A549 (cell line): ENCODE measurements around the gene MYO10. TPM values are rescaled to one million over a fixed set of nuclear protein-coding genes. Genes with fewer than 3 reads are reported as not detected.

Experiments used
- ATAC-seq, 2 experiments: fragments of 200-7000 bp in 1 of 2; fragments of >200 bp in 1 of 2; cut with Nextera tagmentation in 1 of 2; cut with Tn5 transposase in 1 of 2; 3 replicates each; pipeline versions ENCODE4 v1.8.0 to v1.9.1; 2018 to 2020; ENCODE audit warnings: mild to moderate bottlenecking in 1 of 2, moderate library complexity in 1 of 2
- CTCF ChIA-PET: fragments of 300-600 bp; sonication (Branson Sonifier 250); formaldehyde crosslinking; extraction: SDS; loops from one replicate; lab custom pipeline; 2021; ENCODE audit warnings: antibody characterized with exemption, inconsistent platforms; lab: Yijun Ruan, JAX
- POLR2A ChIA-PET: fragments of 350-600 bp; formaldehyde crosslinking; extraction: SDS; loops from one replicate; lab custom pipeline; 2021; ENCODE audit warnings: antibody characterized with exemption, inconsistent platforms; lab: Yijun Ruan, JAX
- DNase-seq, 2 experiments: peaks; one replicate each; pipeline versions ENCODE4 v3.0.0 to v3.0.0-alpha.2; 2011 to 2016; ENCODE audit warnings: low read depth in 1 of 2, low spot score in 1 of 2
- FAIRE-seq: peaks from 2 replicates; lab custom pipeline; 2011; peaks lifted over from hg19 to GRCh38; lab: Jason Lieb, UNC
- H3K27ac ChIP-seq, 2 experiments: fragments of >200 bp; sonication (Bioruptor Twin); formaldehyde crosslinking; 3 replicates each; pipeline ENCODE4 v1.5.1; 2016 to 2017
- H3K4me1 ChIP-seq: fragments of >200 bp; sonication (Bioruptor Twin); formaldehyde crosslinking; 3 replicates; pipeline ENCODE4 v1.6.1; 2016
- H3K4me2 ChIP-seq: fragments of >200 bp; sonication (Bioruptor Twin); formaldehyde crosslinking; 3 replicates; pipeline ENCODE4 v1.6.1; 2016
- H3K4me3 ChIP-seq: fragments of >200 bp; sonication (Bioruptor Twin); formaldehyde crosslinking; 3 replicates; pipeline ENCODE4 v1.5.1; 2016
- H3K9me3 ChIP-seq: fragments of >200 bp; sonication (Bioruptor Twin); formaldehyde crosslinking; 3 replicates; pipeline ENCODE4 v1.6.1; 2016
- CBX8 ChIP-seq: fragments of 200-600 bp; sonication (generic); IDR thresholded peaks from 2 replicates; pipeline ENCODE4 v1.6.1; 2016
- CHD2 ChIP-seq: fragments of 150-350 bp; IDR thresholded peaks from 2 replicates; pipeline ENCODE4 v1.6.1; 2014; ENCODE audit warnings: low read length; ENCODE audit not compliant: partially characterized antibody
- EP300 ChIP-seq, 2 experiments: fragments of >200 bp; sonication (Bioruptor Twin); formaldehyde crosslinking; IDR thresholded peaks; 2 replicates in 1 of 2; 3 replicates in 1 of 2; pipeline ENCODE4 v1.6.1; 2016 to 2017
- FOSB ChIP-seq: fragments of 250-450 bp; sonication (Bioruptor Pico); IDR thresholded peaks from 2 replicates; pipeline ENCODE4 v1.5.0; 2020; ENCODE audit warnings: mild to moderate bottlenecking, moderate library complexity
- HMGXB4 ChIP-seq: fragments of 250-450 bp; sonication (Bioruptor Pico); IDR thresholded peaks from 2 replicates; pipeline ENCODE4 v1.5.0; 2021; ENCODE audit warnings: mild to moderate bottlenecking, moderate library complexity, borderline replicate concordance
- HOXA7 ChIP-seq: fragments of 250-450 bp; sonication (Bioruptor Pico); IDR thresholded peaks from 2 replicates; pipeline ENCODE4 v1.5.0; 2020; ENCODE audit warnings: mild to moderate bottlenecking, moderate library complexity
- KDM1A ChIP-seq: fragments of 200-600 bp; sonication (generic); IDR thresholded peaks from 2 replicates; pipeline ENCODE4 v1.6.1; 2016; ENCODE audit warnings: low read depth, mild to moderate bottlenecking
- MYC ChIP-seq: IDR thresholded peaks from 2 replicates; pipeline ENCODE4 v1.6.1; 2012; ENCODE audit warnings: mild to moderate bottlenecking, inconsistent platforms, low read length, improper control_type of control experiment, borderline replicate concordance
- PHF8 ChIP-seq: fragments of 200-600 bp; sonication (generic); IDR thresholded peaks from 2 replicates; pipeline ENCODE4 v1.6.1; 2016; ENCODE audit warnings: low read depth, mild to moderate bottlenecking, antibody characterized with exemption, moderate library complexity, borderline replicate concordance
- POLR2AphosphoS2 ChIP-seq: conservative IDR thresholded peaks from 2 replicates; pipeline ENCODE4 v1.6.1; 2012; ENCODE audit warnings: low read length, improper control_type of control experiment, inconsistent platforms
- RCOR1 ChIP-seq: fragments of 150-350 bp; IDR thresholded peaks from 2 replicates; pipeline ENCODE4 v1.6.1; 2014; ENCODE audit warnings: antibody characterized with exemption, low read length, low read depth
- REST ChIP-seq: fragments of 200-600 bp; sonication (generic); IDR thresholded peaks from 2 replicates; pipeline ENCODE4 v1.6.1; 2016; ENCODE audit warnings: antibody characterized with exemption, mild to moderate bottlenecking, moderate library complexity
- SMC3 ChIP-seq: fragments of >200 bp; sonication (Bioruptor Twin); formaldehyde crosslinking; IDR thresholded peaks from 3 replicates; pipeline ENCODE4 v1.6.1; 2018; ENCODE audit warnings: inconsistent platforms
- USF2 ChIP-seq: fragments of 450-650 bp; IDR thresholded peaks from 2 replicates; pipeline ENCODE4 v1.6.1; 2014; ENCODE audit warnings: antibody characterized with exemption
- ZC3H11A ChIP-seq: fragments of 450-650 bp; IDR thresholded peaks from 2 replicates; pipeline ENCODE4 v1.6.1; 2014; ENCODE audit warnings: antibody characterized with exemption, mild to moderate bottlenecking
- ZFP36 ChIP-seq: fragments of 450-650 bp; IDR thresholded peaks from 2 replicates; pipeline ENCODE4 v1.6.1; 2014; ENCODE audit warnings: borderline replicate concordance; ENCODE audit not compliant: partially characterized antibody
- ZSCAN20 ChIP-seq: fragments of 250-450 bp; sonication (Bioruptor Pico); IDR thresholded peaks from 2 replicates; pipeline ENCODE4 v1.8.0; 2022; ENCODE audit warnings: mild to moderate bottlenecking, moderate library complexity
- WGBS: methylation state at CpG from one replicate; pipeline ENCODE4 v1.1.6; 2017; ENCODE audit errors: missing lambda C conversion rate; 5-methylcytosine and 5-hydroxymethylcytosine counted together
- polyA plus RNA-seq, 4 experiments: library from polyadenylated mRNA; depleted of rRNA in 3 of 4; stranded (reverse); fragments of >200 nt; fragmentation: RNase III in 1 of 4; extraction: RNeasy Plus Mini Kit Qiagen cat#74134 plus additional on column Dnase treatment in 1 of 4; gene quantifications; 2 replicates in 3 of 4; 3 replicates in 1 of 4; pipeline ENCODE4 v1.2.3, GENCODE V29; 2011 to 2017
- TF ChIP-seq, protein P1 (sequence below): fragments of 150-350 bp; IDR thresholded peaks from 2 replicates; pipeline ENCODE4 v1.6.1; 2014; ENCODE audit warnings: low read depth, mild to moderate bottlenecking, low read length

MYO10 gene
- polyA plus RNA-seq, 2 of the 4 experiments (the other 2 are of a cell fraction) = 68.0 to 68.5 TPM

- TF ChIP-seq, protein P1, sequence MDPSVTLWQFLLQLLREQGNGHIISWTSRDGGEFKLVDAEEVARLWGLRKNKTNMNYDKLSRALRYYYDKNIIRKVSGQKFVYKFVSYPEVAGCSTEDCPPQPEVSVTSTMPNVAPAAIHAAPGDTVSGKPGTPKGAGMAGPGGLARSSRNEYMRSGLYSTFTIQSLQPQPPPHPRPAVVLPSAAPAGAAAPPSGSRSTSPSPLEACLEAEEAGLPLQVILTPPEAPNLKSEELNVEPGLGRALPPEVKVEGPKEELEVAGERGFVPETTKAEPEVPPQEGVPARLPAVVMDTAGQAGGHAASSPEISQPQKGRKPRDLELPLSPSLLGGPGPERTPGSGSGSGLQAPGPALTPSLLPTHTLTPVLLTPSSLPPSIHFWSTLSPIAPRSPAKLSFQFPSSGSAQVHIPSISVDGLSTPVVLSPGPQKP = no peak
Measured at GRCh38 chr5:16639206-16639605, 296.9 kb downstream of the MYO10 start (continued).

- TF ChIP-seq POLR2AphosphoS2 (no peak), REST (no peak), KDM1A (no peak)
- 37% methylated on average over 3 of the region's 3 CpGs for WGBS
- DNase-seq (no peak), FAIRE-seq (no peak), ATAC-seq (no peak)
- CTCF ChIA-PET = interaction anchor here (0.6 to 1.5 kb wide), 2 partner anchors 76 to 260 kb away, joined by 3 read pairs; no protein-coding TSS in a partner anchor
- Histone ChIP-seq H3K4me3 (no peak overlapping the region), H3K4me1 (no peaks in the 10 kb centered on the region), H3K9me3 (no peaks in the 10 kb centered on the region; the same call in 2 of the 3 replicates), H3K4me2 (no peak overlapping the region), H3K27ac (no peak overlapping the region)
- POLR2A ChIA-PET = no interaction called here
Measured at GRCh38 chr5:16628376-16628775, 307.7 kb downstream of the MYO10 start.

DNA sequence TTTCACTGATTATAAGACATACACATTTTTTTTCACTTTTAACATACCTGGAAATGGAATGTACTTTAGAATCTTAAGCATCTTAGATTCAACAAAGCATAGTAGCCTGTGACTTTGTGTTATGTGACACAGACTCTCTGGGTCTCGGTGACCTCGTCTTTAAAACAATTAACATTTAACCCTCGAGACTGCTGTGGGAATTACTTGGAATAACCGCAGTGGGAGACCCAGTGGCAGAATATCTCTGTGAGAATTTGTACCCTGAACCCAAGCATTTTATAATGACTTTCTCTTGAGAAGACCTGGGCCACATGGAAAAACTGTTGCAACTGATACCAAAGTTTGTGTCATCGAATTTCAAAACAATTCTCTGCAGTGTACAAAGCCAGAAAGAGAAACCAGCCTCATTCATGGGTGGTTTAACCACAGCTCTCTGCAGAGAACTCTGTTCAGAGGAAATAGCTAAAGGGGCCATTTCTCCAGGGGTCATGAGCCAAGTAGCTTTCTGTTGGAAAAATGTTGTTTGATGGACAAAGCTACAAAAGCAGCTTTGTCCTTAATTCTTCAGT lies 309.3 kb downstream of the MYO10 start:
- FAIRE-seq (no peak), ATAC-seq (no peak), DNase-seq (no peak)
- no peak overlapping the region for H3K4me3 ChIP-seq
- TF ChIP-seq EP300 (IDR thresholded peaks at IDR 0.05) (no peak), RCOR1 (no peak), CHD2 (no peak), FOSB (CRISPR knock-in tag) (no peak), SMC3 (no peak), HOXA7 (CRISPR knock-in tag) (no peak), ZFP36 (no peak), ZSCAN20 (CRISPR knock-in tag) (no peak), MYC (no peak), POLR2AphosphoS2 (no peak), ZC3H11A (no peak), USF2 (no peak), HMGXB4 (CRISPR knock-in tag) (no peak), PHF8 (no peak), CBX8 (no peak)
- H3K4me1 ChIP-seq = no peaks in the 10 kb centered on the region
- H3K9me3 ChIP-seq = no peaks in the 10 kb centered on the region; the same call in 2 of the 3 replicates
- H3K4me2 ChIP-seq = no peak overlapping the region
- WGBS = 16% methylated on average over 5 of the region's 5 CpGs
- H3K27ac ChIP-seq = no peak overlapping the region
- ChIA-PET POLR2A (no interaction called here), CTCF (interaction anchor here (1.4 kb wide), 1 partner anchor 33 kb away, joined by 4 read pairs; no protein-coding TSS in a partner anchor)
